ENCODE results near the gene C1orf159.
"Not testable (repeated sequence)": the region's sequence is repeated elsewhere in the genome, so short reads cannot be mapped to it uniquely, and the experiment has no call there.

Gene C1orf159

DNA sequence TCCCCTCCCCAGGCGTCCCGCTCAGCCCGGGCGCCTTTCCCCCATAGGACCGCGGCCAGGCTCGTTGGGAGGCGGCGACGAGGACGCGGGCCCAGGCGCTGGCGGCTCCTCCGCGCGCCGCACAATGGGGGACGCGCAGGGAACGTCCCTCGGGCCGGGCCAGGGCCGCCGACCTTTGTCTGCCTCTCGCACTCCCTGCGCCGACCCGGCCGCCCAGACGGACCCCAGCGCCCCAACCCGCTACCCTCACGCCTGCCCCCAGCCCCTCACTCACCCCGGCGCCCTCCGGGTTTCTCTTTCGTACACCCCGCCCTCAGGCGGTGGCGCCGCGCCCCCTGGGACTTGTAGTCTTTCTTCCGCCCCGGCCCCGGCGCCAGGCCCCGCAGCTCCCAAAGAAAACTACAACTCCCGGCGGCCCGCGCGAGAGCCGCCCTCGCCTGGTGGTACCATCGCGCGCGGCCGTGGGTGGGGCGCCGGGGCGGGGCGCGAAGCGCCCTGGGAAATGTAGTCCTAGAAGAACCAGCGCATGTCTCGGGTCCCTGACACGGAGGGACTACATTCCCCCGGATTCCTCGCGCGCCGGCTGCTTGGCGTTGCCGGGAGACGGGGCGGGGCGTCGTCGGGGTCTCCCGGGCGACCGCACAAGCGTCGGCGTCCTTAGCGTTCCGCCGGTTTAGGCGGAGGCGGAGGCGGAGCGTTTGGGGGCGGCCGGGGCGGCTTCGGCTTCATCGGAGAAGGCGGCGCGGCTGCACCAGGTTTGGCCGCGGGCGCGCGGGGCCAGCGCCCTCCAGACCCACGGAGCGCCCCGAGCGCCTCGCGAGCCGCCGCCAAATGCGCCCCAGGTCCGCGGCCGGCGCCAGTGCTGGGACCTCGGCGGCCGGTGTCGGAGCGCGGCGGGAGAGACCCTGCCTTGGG lies at the start of gene C1orf159:
Gene C1orf159 (minus strand): TSS at position 304 of the 915 bp plus-strand sequence. CDS start 24,546 bp downstream, outside the sequence.
- peak; percentile 100 for DNase-seq

DNA sequence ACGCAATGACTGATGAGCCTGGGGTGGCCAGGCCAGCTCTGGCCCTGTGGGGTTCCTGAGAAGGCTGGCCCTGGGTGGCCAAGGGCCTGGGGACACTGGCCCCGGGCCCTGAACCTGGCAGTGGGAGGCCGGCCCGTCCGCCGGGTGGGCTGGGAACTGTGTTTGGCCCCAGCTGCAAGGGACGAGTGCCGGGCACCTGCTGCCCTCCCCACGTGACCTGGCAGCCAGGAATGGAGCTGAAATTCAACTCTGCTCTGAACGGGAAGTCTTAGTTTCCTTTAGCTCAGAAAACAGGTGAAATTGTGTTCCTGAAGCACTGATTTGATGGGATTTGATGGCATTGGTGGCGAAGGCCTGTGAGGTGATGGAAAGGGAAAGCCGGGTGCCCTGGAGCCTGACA lies 49.6 kb upstream of the C1orf159 start:
- no peak for DNase-seq

DNA sequence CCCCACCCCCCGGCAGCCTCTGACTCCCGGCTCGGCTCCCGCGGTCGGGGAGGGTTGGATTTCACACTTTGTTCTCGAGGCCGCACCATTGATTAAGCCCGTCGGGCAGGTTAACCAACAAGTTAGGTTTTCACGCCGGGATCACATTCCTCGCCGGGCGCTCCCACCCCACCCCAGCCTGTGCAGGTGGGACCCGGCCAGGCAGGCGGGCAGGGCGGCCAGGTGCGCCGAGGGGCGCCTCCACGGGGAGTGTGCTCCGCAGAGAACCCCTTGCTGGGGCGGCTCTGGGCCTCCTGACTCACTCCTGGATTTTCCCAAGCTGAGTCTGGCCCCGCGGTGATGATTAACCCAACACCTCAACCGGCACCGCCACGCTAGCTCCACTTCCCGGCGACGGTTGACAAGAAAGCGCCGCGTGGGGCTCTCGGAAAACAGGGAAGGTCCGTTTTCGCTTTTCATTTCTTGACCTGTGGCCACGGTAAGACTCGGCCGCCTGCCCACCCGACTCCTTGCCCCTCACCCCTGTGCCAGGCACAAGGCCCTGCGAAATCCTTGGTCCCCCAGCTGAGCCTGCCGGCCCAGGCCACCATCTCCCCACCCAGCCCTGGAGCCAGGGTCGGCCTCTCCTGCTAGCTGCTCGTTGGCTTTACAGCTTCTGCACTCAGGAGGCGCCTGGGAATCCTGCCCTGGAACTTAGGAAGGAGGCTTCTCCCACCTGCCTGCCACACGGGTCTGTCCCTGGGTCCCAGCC lies 49.0 kb upstream of the C1orf159 start:
- no peak for DNase-seq

DNA sequence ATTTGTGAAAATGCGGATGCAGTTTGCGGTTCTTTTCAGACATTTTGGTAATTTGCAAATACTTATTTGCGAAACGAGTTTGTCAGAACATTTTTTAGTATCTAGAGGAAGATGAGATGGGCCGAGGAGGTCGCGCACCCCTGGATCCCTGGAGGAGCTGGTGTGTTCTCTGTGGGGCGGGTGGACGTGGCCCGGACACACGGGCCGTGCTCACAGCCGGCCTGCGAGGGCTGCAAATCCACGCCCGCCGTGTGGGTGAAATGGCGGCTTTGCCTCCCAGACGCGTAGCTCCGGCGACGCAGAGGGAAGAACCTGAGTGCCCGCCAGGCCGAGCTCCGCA lies 48.4 kb upstream of the C1orf159 start:
- DNase-seq, result no peak

DNA sequence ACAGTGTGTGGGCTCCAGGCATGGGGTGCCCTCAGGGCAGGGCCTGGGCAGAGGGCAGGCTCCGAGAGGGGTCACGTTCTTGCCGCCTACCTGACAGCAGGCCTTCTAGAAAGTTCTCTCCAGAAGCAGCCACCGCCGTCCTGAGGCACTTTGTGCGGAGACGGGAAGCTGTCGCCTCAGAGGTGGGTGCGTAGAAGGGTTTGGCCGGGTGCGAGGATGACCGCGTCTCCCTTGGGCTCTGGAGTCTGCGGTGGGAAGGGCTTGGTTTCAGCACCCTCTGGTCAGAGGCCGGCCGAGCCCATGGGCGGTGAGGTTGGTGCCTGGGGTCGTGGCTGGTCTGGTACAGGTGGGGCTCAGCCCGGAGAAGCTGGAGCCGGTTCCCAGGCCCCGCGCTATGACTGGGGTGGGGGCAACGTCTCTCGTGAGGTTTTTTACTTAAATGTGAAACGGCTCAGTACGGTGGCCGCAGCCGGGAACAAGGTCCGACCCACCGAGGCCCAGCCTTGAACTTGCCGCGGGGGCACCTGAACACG lies 47.7 kb upstream of the C1orf159 start:
- DNase-seq, result no peak

DNA sequence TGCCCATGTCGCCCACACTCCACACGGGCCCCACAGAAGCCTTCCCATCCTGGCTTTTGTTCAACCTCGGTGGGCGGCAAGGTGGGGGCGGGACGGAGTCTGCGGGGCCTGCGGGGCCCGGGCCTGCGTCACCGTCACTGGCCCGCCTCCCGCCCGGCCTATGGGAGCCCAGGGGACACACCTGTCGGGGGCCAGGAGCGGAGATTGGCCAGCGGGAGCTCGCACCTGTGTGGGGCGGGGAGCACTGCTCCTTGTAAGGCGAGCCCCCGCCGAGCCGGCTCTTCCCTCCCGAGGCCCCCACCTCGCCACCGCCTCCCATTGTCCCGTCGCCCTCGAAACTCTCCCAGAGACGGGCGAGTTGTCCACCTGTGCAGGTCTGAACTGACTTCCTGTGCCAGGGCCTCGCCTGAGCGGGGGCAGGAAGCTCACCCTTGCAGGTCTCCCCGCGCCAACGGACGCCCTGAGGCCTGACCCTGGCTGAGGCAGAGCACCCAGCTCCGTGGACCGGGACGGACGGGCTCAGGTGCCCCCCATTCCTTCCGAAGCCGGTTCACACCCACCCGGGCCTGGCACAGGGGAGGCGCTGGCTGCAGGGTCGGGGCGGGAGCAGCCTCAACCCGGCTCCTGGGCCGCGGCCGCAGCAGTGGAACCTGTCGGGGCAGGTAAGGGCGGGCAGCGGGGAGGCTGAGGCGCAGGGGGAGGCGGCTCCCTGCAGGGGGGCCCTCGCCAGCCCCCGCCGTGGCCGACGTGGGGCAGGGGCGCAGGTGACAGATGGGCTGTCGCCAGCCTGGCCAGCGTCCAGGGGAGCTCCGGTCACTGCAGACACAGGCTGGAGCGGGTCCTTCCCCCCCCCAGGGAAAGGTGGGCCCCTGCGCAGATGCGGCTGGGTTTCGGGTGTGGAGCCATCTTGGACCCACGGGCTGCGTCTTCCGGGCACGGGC lies 47.0 kb upstream of the C1orf159 start:
- peak; percentile 66 for DNase-seq

DNA sequence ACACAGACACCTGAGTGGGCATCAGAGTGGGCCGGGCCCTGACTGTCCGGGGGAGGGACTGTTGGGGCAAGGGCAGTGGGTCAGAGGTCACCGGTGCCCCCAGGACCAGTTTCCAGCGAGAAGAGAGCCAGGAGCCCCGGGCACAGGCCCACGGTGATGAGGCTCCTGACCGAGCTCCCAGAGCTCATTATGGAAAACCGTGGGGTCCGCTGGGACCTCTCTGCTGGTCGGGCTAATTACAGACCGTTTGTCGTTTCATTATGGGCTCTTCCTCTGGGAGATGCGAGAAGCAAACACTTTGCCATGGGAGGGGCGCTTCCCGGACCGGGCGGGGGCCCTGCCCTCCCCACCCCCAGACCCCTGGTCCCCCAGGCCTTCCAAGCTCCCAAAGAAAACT lies 45.8 kb upstream of the C1orf159 start:
- DNase-seq, result no peak

DNA sequence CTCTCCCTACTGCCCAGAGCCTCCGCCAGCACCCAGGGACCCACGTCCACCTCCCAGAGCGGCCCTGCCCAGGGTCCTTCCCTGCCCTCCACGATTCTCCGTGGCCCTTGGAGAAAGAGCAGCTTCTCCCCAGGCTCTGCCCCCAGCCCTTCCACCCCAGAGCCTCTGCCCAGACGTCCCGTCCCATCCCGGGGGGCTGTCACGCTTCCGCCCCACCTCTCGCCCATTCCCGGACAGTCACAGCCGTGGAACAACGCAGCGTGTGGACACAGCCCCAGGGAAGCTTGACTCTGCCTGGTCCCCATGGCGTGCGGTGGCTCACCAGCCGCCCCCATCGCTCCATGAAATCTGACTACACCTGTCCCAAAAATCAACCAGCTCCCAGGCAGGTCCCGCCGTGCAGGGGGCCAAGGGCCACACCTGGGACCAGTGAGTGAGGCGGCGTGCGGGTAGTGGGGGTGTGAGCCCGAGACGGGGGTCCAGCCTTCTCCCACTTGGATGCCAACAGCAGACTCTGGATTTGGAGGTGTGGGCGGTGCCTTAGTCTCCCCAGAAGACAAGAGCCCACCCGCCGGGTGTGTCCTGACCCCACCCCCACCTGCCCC lies 45.3 kb upstream of the C1orf159 start:
- DNase-seq, result no peak

DNA sequence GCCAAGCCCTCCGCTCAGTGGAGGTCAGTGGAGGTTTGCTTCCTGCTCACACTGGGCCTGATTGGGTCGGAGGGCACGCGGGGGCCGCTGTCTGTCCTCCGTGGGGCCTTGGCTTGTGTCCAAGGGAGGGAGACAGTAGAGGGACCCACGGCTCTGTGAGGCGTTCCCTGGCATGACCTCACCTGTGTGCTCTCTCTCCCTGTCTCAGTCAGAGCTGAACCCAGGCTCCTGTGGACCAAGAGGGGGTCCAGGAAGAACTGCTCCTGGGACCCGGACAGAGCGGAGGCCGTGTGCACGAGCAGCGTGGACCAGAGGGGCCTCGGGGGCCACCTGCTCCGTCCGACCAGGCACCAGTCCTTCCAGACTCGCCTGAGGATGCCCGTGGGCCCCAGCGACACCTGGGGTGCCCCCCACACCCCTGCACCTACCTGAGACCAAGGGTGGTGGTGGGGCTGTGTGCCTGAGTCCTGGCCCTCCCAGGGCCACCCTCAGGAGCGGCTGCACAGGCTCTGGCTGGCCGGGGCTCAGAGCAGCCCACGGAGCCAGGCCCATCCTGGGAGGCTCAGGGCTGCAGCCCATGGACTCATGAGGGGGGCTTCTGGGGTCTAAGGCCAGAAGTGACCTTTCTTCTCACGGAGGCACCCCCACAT lies 44.5 kb upstream of the C1orf159 start:
- no peak for DNase-seq

DNA sequence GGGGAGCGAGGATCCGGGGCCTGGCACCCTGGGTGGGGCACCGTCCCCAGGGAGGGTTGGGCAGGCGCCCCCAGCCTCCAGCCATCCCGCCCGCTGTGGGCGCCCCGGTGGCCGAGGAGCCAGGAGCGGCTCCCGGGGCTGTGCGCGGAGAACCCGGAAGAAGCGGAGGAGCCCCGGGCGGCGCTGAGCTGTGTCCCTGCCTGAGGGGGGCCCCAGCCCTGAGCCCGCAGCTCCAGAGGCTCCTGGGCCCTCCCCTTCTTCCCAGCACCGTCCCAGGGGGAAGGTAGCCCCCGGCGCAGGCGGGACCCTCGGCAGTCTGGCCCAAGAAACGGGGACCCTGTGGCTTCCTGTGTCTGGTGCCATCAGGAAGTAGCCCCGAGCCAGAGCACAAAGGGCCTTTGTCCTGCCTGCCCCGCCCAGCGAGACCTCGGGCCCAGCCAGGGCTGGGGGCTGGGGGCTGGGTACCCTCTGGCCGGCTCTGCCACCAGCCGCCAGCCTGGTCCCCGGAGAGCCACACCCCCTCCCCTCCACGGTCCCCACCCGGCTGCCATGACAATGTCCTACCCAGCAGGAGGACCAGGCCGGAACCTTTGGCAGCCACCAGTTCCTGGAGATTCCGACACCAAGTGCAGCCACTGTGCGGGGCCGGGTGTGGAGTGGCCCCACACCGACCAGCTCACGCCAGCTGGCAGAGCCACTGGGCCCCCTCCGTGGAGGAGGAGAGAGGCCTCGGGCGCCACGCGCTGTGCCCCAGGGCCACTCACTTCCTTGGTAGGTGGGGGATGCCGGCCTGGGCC lies 42.2 kb upstream of the C1orf159 start:
- DNase-seq, result no peak

DNA sequence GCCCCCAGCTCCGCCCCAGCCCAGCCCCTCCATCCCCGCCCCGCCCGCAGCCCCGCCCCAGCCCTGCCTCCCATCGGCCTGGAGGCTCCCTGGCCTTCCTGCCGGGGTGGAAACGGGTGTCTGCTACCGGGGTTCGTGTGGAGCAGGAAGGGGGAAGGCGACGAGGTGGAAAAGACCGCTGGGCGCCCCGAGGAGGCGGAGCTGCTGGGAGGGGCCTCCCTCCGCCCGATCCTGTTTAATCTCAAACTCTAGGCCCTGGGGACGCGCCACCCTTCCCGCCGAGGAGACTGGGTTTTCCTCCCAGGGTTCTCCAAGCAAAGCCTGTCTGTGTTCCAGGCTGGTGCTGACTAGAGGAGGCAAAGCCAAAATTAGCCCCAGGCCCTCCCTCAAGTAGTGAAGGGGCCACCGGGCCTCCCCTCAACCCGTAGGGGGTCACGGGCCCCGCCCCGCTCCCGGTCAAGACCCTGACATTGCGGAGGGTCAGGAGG lies 41.6 kb upstream of the C1orf159 start:
- DNase-seq, result no peak

DNA sequence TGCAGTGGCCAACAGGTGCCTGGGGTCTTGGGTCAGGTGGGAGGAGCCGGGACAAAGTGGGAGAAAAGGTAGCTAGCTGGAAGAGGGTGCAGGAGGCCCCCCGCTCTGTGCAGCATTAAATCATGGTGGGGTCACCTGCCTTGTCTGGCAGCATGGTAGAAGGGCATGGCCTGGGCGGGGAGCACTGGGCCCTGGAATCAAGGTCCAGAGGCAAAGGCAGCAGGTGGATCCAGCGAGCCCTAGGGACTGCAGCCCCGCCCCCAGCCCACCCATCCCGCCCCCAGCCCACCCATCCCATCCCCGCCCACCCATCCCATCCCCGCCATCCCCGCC lies 41.1 kb upstream of the C1orf159 start:
- DNase-seq, result no peak

DNA sequence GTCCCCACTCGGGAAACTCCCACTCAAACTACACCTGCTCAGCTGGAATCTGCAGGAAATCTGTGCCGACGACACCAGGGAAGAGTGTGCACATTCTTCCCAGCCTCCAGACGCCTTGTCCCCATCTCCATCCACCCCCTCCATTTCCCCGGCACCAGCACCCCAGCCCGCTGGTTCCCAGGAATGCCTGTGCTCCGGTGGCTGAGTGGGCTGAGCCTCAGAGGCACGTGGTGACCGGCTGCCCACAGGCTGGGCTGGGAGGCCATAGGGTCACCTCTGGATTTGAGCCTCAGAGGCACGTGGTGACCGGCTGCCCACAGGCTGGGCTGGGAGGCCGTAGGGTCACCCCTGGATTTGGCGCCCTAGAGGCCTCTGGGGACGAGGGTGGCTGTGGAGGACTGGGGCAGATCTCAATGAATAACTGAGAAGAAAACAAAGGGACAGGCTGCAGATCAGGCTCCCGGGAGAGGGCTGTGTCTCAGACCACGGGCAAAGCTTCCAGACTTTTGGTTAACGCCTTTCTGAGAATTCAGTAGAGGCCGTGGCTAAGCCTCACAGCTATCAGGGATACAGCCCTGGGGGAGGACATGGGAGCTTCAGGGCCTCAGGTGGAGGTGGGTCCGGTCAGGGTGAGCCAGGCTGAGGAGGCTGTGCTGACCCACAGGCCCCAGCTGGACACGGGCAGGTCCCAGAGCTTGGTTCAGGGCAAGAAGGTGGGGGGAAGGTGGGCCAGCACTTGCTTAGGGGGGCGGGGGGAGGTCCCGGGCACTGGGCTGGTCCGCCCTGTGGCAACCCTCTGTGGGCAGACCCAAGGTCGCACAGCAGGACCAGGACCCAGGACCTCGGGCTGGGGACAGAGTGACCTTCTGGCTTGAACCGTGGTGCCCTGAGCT lies 40.5 kb upstream of the C1orf159 start:
- DNase-seq, result no peak

DNA sequence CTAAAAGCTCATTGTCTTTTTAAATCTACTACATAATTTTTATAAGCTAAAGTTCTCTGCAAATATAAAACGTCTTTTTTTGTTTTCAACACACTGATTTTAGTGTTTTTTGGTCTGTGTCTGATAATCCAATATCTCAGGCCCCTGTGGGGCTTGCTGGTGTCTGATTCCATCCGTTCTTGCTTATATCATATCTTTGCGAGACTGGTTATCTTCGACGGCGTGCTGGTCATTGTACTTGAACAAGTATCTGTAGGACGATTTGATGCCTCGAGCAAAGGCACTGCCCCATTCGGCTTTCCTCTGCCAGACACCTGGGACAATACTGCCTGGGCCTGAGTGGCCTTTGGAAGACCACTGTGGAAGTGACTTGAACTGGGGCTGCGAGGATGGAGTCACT lies 39.4 kb upstream of the C1orf159 start:
- DNase-seq, result no peak

DNA sequence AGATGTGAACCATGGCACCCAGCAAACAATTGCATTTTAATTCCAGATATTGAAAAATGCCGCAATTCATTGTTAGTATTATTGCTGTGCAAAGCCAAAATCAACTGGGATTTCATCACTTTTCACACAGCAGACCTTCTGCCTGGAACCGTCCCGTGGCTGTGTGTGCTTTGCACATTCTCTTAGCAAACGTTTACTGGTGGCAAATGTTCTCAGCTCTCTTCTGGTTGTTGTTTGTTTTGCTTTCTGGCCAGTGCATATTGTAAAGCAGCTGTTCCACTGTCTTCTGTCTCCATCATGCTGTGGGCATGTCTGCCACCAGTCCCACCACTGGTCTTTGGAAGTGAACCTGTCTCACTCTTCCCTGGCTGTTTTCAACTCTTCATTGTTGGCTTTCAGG lies 38.0 kb upstream of the C1orf159 start:
- DNase-seq, result no peak

DNA sequence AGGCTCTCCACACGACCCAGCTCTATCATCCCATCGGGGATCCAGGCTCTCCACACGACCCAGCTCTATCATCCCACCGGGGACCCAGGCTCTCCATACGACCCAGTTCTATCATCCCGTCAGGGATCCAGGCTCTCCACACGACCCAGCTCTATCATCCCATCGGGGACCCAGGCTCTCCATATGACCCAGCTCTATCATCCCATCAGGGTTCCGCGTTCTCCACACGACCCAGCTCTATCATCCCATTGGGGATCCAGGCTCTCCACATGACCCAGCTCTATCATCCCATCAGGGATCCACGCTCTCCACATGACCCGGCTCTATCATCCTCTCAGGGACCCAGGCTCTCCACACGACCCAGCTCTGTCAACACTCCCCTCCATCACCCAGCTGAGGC lies 37.3 kb upstream of the C1orf159 start:
- not testable (repeated sequence) for DNase-seq

DNA sequence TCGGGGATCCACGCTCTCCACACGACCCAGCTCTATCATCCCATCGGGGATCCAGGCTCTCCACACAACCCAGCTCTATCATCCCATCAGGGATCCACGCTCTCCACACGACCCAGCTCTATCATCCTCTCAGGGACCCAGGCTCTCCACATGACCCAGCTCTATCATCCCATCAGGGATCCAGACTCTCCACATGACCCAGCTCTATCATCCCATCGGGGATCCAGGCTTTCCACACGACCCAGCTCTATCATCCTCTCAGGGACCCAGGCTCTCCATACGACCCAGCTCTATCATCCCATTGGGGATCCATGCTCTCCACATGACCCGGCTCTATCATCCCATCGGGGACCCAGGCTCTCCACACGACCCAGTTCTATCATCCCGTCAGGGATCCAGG lies 36.5 kb upstream of the C1orf159 start:
- DNase-seq, result not testable (repeated sequence)

DNA sequence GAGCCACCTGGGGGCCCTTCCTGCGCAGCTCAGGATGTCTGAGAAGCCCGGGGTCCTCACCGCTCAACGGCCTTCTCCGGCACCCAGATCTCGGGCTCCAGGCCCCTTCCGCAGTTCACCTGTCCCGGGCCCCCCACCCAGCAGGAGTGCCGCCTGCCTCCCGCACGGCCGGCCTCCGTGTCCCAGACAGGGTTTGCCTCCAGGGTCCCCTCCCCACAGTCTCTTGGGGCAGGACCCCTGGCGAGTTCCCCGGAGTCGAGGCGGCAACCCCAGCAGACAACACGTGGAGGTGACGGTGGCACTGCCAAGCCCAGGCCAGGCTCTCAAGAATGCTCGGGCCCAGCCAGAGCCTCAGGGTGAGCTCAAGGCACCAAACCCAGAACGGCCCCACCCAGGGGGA lies 35.4 kb upstream of the C1orf159 start:
- DNase-seq, result no peak

DNA sequence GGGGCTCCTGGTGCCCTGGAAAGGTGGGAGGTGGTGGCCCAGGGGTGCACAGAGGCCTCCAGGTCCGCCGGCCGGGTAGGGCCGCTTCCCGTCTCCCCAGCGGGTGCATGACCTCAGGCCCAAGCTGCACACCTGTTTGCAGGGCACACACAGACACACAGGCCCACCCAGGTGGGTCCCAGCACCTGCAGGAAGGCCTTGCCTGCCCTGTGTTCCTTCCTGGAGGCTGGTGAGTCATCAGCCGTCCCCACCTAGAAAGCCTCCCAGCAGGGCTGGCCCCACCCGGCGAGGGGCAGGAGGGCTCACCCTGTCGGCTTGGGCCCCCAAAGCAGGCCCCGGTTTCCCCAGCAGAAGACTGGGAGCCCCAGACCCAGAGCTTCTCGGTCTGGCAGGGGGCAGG lies 34.2 kb upstream of the C1orf159 start:
- no peak for DNase-seq

DNA sequence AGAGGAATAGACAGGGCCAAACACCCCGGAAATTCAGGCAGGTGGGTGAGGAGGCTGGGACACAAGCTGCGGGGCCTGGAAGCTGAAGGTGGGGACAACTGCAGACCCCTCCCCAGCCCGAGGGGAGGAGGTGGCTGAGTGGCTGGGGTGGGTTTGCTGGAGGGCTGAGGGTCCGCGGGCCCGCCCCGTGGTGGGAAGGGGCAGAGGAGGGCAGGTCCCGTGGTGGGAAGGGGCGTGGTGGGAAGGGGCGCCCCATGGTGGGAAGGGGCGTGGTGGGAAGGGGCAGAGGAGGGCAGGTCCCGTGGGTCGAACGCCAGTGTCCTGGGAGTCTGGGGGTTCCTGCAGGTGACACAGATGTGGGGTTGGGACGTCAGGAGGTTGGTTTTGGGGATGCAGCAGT lies 33.5 kb upstream of the C1orf159 start:
- DNase-seq, result no peak

Data from NCI-H2171 (cell line).